BE2C (cell line): Measurements from ENCODE around the gene MYO15B.

ENCODE experiments used
- DNase-seq: peaks from one replicate; pipeline ENCODE4 v3.0.0-alpha.2; 2020
- H3K27me3 ChIP-seq: fragments of 250-450 bp; sonication (Bioruptor Pico); 2 replicates; pipeline ENCODE4 v1.5.1; 2020; ENCODE audit warnings: mild to moderate bottlenecking
- H3K36me3 ChIP-seq: fragments of 250-450 bp; sonication (Bioruptor Pico); 2 replicates; pipeline ENCODE4 v1.5.1; 2020; ENCODE audit warnings: mild to moderate bottlenecking
- H3K4me1 ChIP-seq: fragments of 250-450 bp; sonication (Bioruptor Pico); 2 replicates; pipeline ENCODE4 v1.5.1; 2020
- H3K4me3 ChIP-seq: 2 replicates; pipeline ENCODE4 v1.5.1; 2011; ENCODE audit warnings: low read depth, low read length
- H3K9me3 ChIP-seq: fragments of 250-450 bp; sonication (Bioruptor Pico); 2 replicates; pipeline ENCODE4 v1.5.1; 2020
- CTCF ChIP-seq: IDR thresholded peaks from 2 replicates; pipeline ENCODE4 v1.5.1; 2012; ENCODE audit warnings: mild to moderate bottlenecking, low read depth, low read length

MYO15B gene

GRCh38 chr17:75645889-75646637, 58.5 kb downstream of the MYO15B start:
- Histone ChIP-seq H3K4me3 (no peak overlapping the region), H3K36me3 (peaks cover 5% of the 10 kb centered on the region), H3K9me3 (no peaks in the 10 kb centered on the region), H3K27me3 (no peaks in the 10 kb centered on the region), H3K4me1 (no peaks in the 10 kb centered on the region)
- DNase-seq = no peak
- no peak for TF ChIP-seq CTCF

GRCh38 chr17:75646638-75646992, 59.0 kb downstream of the MYO15B start:
- no peak for TF ChIP-seq CTCF
- Histone ChIP-seq H3K4me1 (no peaks in the 10 kb centered on the region), H3K9me3 (no peaks in the 10 kb centered on the region), H3K27me3 (no peaks in the 10 kb centered on the region), H3K4me3 (no peak overlapping the region), H3K36me3 (peaks cover 5% of the 10 kb centered on the region)
- no peak for DNase-seq

DNA sequence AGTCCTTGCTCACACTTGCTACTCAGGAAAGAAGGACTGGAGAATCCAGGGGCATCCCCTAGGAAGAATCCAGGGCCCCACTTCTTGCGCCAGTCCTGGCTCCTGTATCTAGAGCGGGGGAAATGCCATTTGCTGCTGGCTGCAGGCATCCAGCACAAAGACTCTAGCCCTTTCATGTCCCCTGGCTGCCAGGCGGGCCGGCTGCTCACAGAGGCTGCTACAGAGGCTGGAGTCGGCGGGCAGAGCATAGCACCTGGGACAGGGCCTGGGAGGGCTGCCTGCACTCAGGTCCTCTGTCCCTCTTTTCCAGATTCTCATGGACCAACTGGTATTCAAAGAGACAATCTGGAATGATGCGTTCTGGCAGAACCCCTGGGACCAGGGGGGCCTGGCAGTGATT, 59.5 kb downstream of the MYO15B start:
- H3K4me3 ChIP-seq = no peak overlapping the region
- no peak for TF ChIP-seq CTCF
- peaks cover 5% of the 10 kb centered on the region for H3K36me3 ChIP-seq
- no peaks in the 10 kb centered on the region for H3K4me1 ChIP-seq
- no peak for DNase-seq
- no peaks in the 10 kb centered on the region for H3K9me3 ChIP-seq
- H3K27me3 ChIP-seq = no peaks in the 10 kb centered on the region

GRCh38 chr17:75647921-75648320, 60.3 kb downstream of the MYO15B start:
- Histone ChIP-seq H3K4me1 (no peaks in the 10 kb centered on the region), H3K9me3 (no peaks in the 10 kb centered on the region), H3K27me3 (no peaks in the 10 kb centered on the region), H3K4me3 (no peak overlapping the region), H3K36me3 (peaks cover 5% of the 10 kb centered on the region)
- TF ChIP-seq CTCF = no peak
- no peak for DNase-seq

DNA sequence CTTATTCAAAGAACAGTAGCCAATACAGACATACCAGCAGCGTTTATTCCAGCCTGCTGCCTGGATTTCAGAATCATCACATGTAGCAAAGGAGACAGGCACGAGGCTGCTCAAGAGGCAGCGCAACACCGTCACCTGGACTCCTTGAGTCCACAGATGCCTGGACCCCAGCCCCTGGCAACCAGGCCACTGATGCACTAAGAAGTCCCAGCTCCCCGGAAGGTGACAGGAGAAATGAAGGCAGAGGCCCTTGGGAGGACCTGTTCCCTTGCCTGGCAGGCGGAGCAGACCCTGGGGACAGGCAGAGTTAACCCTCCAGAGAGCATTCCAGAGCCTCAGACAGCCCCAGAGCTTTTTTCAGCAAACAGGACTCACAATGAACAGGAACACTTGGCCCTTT, 62.1 kb downstream of the MYO15B start:
- H3K9me3 ChIP-seq = no peaks in the 10 kb centered on the region
- H3K27me3 ChIP-seq = no peaks in the 10 kb centered on the region
- H3K4me3 ChIP-seq = no peak overlapping the region
- TF ChIP-seq CTCF = no peak
- H3K4me1 ChIP-seq = no peaks in the 10 kb centered on the region
- DNase-seq = no peak
- H3K36me3 ChIP-seq = peaks cover 5% of the 10 kb centered on the region

GRCh38 chr17:75650874-75651273, 63.3 kb downstream of the MYO15B start:
- DNase-seq = no peak
- peaks cover 5% of the 10 kb centered on the region for H3K36me3 ChIP-seq
- no peaks in the 10 kb centered on the region for H3K27me3 ChIP-seq
- no peak overlapping the region for H3K4me3 ChIP-seq
- TF ChIP-seq CTCF = no peak
- no peaks in the 10 kb centered on the region for H3K4me1 ChIP-seq
- H3K9me3 ChIP-seq = no peaks in the 10 kb centered on the region
